Neural progenitor cell (in vitro differentiated cells): Measurements from ENCODE around the gene GGN. TPM values are rescaled to one million over a fixed set of nuclear protein-coding genes. Genes with fewer than 3 reads are reported as not detected.

Source experiments
- DNase-seq: peaks from one replicate; pipeline ENCODE4 v3.0.0-alpha.2; 2016; ENCODE audit warnings: low spot score
- H2AFZ ChIP-seq: fragments of 200-600 bp; sonication (generic); replicated peaks from 2 replicates; pipeline ENCODE4 v1.6.1; 2016; ENCODE audit warnings: antibody characterized with exemption
- H3F3A ChIP-seq: fragments of 200-600 bp; sonication (generic); 2 replicates; pipeline ENCODE4 v1.6.1; 2016; ENCODE audit warnings: antibody characterized with exemption, low read depth
- H3K27ac ChIP-seq: fragments of 200-600 bp; sonication (generic); 2 replicates; pipeline ENCODE4 v1.5.1; 2016; ENCODE audit warnings: mild to moderate bottlenecking
- H3K27me3 ChIP-seq: fragments of 200-600 bp; sonication (generic); 2 replicates; pipeline ENCODE4 v1.6.1; 2016; ENCODE audit warnings: mild to moderate bottlenecking, moderate library complexity
- H3K36me3 ChIP-seq: fragments of 200-600 bp; sonication (generic); 2 replicates; pipeline ENCODE4 v1.5.1; 2016
- H3K4me1 ChIP-seq: fragments of 200-600 bp; sonication (generic); 2 replicates; pipeline ENCODE4 v1.6.1; 2016; ENCODE audit warnings: mixed run types
- H3K4me2 ChIP-seq: fragments of 200-600 bp; sonication (generic); 2 replicates; pipeline ENCODE4 v1.6.1; 2016
- H3K4me3 ChIP-seq: fragments of 200-600 bp; sonication (generic); 2 replicates; pipeline ENCODE4 v1.5.1; 2016
- H3K79me2 ChIP-seq: fragments of 200-600 bp; sonication (generic); 2 replicates; pipeline ENCODE4 v1.6.1; 2016; ENCODE audit warnings: low read depth
- H3K9ac ChIP-seq: fragments of 200-600 bp; sonication (generic); 2 replicates; pipeline ENCODE4 v1.6.1; 2016
- H3K9me3 ChIP-seq: fragments of 200-600 bp; sonication (generic); 2 replicates; pipeline ENCODE4 v1.5.1; 2016; ENCODE audit warnings: low read depth
- H4K20me1 ChIP-seq: fragments of 200-600 bp; sonication (generic); 2 replicates; pipeline ENCODE4 v1.6.1; 2016; ENCODE audit warnings: low read depth
- H3K27ac Mint-ChIP-seq: 3 replicates; pipeline ENCODE4 v1.8.0; 2021; ENCODE audit warnings: mixed read lengths
- H3K27me3 Mint-ChIP-seq: 2 replicates; pipeline ENCODE4 v1.8.0; 2022; ENCODE audit warnings: low read depth, mild to moderate bottlenecking, inconsistent platforms, moderate library complexity, mixed read lengths; ENCODE audit not compliant: insufficient read depth
- H3K36me3 Mint-ChIP-seq: 3 replicates; pipeline ENCODE4 v1.8.0; 2021; ENCODE audit warnings: mixed read lengths
- H3K4me1 Mint-ChIP-seq: 3 replicates; pipeline ENCODE4 v1.8.0; 2021; ENCODE audit warnings: mixed read lengths
- H3K4me3 Mint-ChIP-seq: 3 replicates; pipeline ENCODE4 v1.8.0; 2021; ENCODE audit warnings: mild to moderate bottlenecking, moderate library complexity, mixed read lengths
- H3K9me3 Mint-ChIP-seq: 3 replicates; pipeline ENCODE4 v1.8.0; 2020; ENCODE audit warnings: mixed read lengths
- CTCF ChIP-seq: fragments of 200-600 bp; sonication (generic); IDR thresholded peaks from 2 replicates; pipeline ENCODE4 v1.5.1; 2017; ENCODE audit warnings: antibody characterized with exemption, mild to moderate bottlenecking
- EZH2 ChIP-seq: fragments of 200-600 bp; sonication (generic); IDR thresholded peaks from 2 replicates; pipeline ENCODE4 v1.6.1; 2017; ENCODE audit warnings: antibody characterized with exemption, mild to moderate bottlenecking, moderate library complexity
- EZH2phosphoT487 ChIP-seq: fragments of 200-600 bp; sonication (generic); IDR thresholded peaks from 2 replicates; pipeline ENCODE4 v1.6.1; 2017; ENCODE audit warnings: antibody characterized with exemption
- total RNA-seq: library from RNA; depleted of rRNA; stranded (reverse); fragments of >200 nt; gene quantifications from 2 replicates; pipeline ENCODE4 v1.2.3, GENCODE V29; 2015; ENCODE audit warnings: low replicate concordance

The GGN gene
- total RNA-seq, 1 donor from 2014 or later, result not detected

- Mint-ChIP-seq H3K9me3 (no peaks in the 10 kb centered on the region), H3K4me1 (peaks cover 14% of the 10 kb centered on the region), H3K27ac (no peak within 1 kb of the TSS), H3K4me3 (peak within 1 kb of the TSS; percentile 83), H3K36me3 (no peaks in the 10 kb centered on the region), H3K27me3 (peaks cover 9% of the 10 kb centered on the region)
- Histone ChIP-seq H2AFZ (no peak within 1 kb of the TSS), H3K79me2 (no peaks in the 10 kb centered on the region), H3K9me3 (no peaks in the 10 kb centered on the region), H3K27ac (no peak within 1 kb of the TSS), H4K20me1 (peaks cover 4% of the 10 kb centered on the region), H3K36me3 (no peaks in the 10 kb centered on the region), H3K27me3 (no peaks in the 10 kb centered on the region), H3K4me2 (peak within 1 kb of the TSS; percentile 83), H3K4me3 (peak within 1 kb of the TSS; percentile 42), H3F3A (peaks cover 45% of the 10 kb centered on the region), H3K9ac (no peak within 1 kb of the TSS), H3K4me1 (peaks cover 17% of the 10 kb centered on the region)
- no peak for TF ChIP-seq EZH2phosphoT487
- no peak for TF ChIP-seq EZH2
- no peak for TF ChIP-seq CTCF
- peak; percentile 95 for DNase-seq
Measured at GRCh38 chr19:38433268-38433733, 45.5 kb upstream of the GGN start, which contains the start of gene RYR1. Gene RYR1 (plus strand): TSS chr19:38433691. CDS start chr19:38433830, 139 bp downstream.

- Histone ChIP-seq H2AFZ (no peak overlapping the region), H3K9ac (no peak overlapping the region), H3K4me2 (no peak overlapping the region), H3K4me1 (peaks cover 22% of the 10 kb centered on the region), H3F3A (peaks cover 45% of the 10 kb centered on the region), H3K9me3 (no peaks in the 10 kb centered on the region), H3K27me3 (no peaks in the 10 kb centered on the region), H3K79me2 (no peaks in the 10 kb centered on the region), H4K20me1 (peaks cover 4% of the 10 kb centered on the region), H3K27ac (no peak overlapping the region), H3K36me3 (no peaks in the 10 kb centered on the region), H3K4me3 (no peak overlapping the region)
- H3K4me3 Mint-ChIP-seq, result no peak overlapping the region
- no peak overlapping the region for H3K27ac Mint-ChIP-seq
- H3K36me3 Mint-ChIP-seq, result no peaks in the 10 kb centered on the region
- peaks cover 13% of the 10 kb centered on the region for H3K27me3 Mint-ChIP-seq
- peaks cover 23% of the 10 kb centered on the region for H3K4me1 Mint-ChIP-seq
- no peak for DNase-seq
- TF ChIP-seq CTCF (no peak), EZH2phosphoT487 (no peak), EZH2 (no peak)
- H3K9me3 Mint-ChIP-seq, result no peaks in the 10 kb centered on the region
Measured at GRCh38 chr19:38430931-38431330, 43.1 kb upstream of the GGN start.

GRCh38 chr19:38429811-38430156 lies 42.0 kb upstream of the GGN start:
- H3K4me3 ChIP-seq, result no peak overlapping the region
- H3K27ac ChIP-seq, result no peak overlapping the region
- Mint-ChIP-seq H3K9me3 (no peaks in the 10 kb centered on the region), H3K36me3 (no peaks in the 10 kb centered on the region), H3K4me3 (no peak overlapping the region), H3K4me1 (peaks cover 21% of the 10 kb centered on the region), H3K27ac (no peak overlapping the region), H3K27me3 (peaks cover 13% of the 10 kb centered on the region)
- H3K9ac ChIP-seq, result no peak overlapping the region
- no peak for DNase-seq
- H3K79me2 ChIP-seq, result no peaks in the 10 kb centered on the region
- no peaks in the 10 kb centered on the region for H3K27me3 ChIP-seq
- TF ChIP-seq CTCF, result no peak
- no peak for TF ChIP-seq EZH2
- no peak for TF ChIP-seq EZH2phosphoT487
- H3F3A ChIP-seq, result peaks cover 34% of the 10 kb centered on the region
- no peak overlapping the region for H2AFZ ChIP-seq
- H4K20me1 ChIP-seq, result no peaks in the 10 kb centered on the region
- no peaks in the 10 kb centered on the region for H3K9me3 ChIP-seq
- no peaks in the 10 kb centered on the region for H3K36me3 ChIP-seq
- H3K4me2 ChIP-seq, result no peak overlapping the region
- peaks cover 21% of the 10 kb centered on the region for H3K4me1 ChIP-seq
